Measurements from ENCODE around the gene PPIB.

Gene PPIB

DNA sequence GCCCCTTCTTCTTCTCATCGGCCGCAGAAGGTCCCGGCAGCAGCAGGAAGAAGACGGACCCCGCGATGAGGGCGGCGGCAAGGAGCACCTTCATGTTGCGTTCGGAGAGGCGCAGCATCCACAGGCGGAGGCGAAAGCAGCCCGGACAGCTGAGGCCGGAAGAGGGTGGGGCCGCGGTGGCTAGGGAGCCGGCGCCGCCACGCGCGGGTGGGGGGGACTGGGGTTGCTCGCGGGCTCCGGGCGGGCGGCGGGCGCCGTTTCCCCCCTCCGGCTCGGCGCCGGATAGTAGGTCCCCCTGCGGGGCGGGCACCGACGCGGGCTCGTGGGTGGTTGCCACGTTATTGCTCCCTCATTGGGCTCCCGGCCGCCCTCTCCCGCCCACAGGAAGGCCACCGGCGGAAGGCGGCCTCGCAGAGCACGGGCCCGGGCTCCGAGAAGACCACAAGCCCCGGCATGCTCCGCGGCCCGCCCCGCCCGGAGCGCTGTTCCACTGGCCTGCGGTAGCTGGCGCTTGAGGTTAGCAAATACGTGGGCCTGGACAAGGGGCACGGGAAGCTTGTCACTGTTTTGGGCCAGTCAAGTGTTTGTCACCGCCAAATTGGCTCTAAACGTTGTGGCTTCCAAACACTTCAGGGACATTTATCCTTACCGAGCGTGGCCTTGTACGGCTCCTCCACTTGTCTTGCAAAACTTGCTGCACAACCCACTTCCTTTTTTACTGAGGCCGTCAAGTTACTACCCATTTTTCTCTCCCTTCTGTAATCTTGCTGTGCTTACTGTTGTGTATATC is at the start of gene PPIB:
TSS of gene PPIB (minus strand) at position 154 of the 790 bp plus-strand sequence. CDS start at position 118, 36 bp downstream.
- H3K36me3 Mint-ChIP-seq (ENCODE audit: low read depth) = peaks cover 52% of the 10 kb centered on the region
- peaks cover 53% of the 10 kb centered on the region for H3K4me1 Mint-ChIP-seq (ENCODE audit: low read depth)
- peak within 1 kb of the TSS; percentile 97 for H3K27ac Mint-ChIP-seq
- H3K4me3 Mint-ChIP-seq = peak within 1 kb of the TSS; percentile 94
- H3K9me3 Mint-ChIP-seq = no peaks in the 10 kb centered on the region
- intact Hi-C loops (cut with micrococcal nuclease) = loop anchor here (5.0 kb wide), 1 partner anchor 224 kb away; the partner anchor contains the start of gene TRIP4
- no peaks in the 10 kb centered on the region for H3K27me3 Mint-ChIP-seq

- H3K27me3 Mint-ChIP-seq = no peaks in the 10 kb centered on the region
- H3K4me3 Mint-ChIP-seq = no peak overlapping the region
- no peak overlapping the region for H3K27ac Mint-ChIP-seq
- H3K4me1 Mint-ChIP-seq (ENCODE audit: low read depth) = no peaks in the 10 kb centered on the region
- intact Hi-C loops (cut with micrococcal nuclease) = no loop called here
- H3K9me3 Mint-ChIP-seq = no peaks in the 10 kb centered on the region
- peaks cover 57% of the 10 kb centered on the region for H3K36me3 Mint-ChIP-seq (ENCODE audit: low read depth)
Measured at GRCh38 chr15:64211696-64212095, 48.9 kb upstream of the PPIB start.

- H3K4me1 Mint-ChIP-seq (ENCODE audit: low read depth) = no peaks in the 10 kb centered on the region
- no peaks in the 10 kb centered on the region for H3K9me3 Mint-ChIP-seq
- no peak overlapping the region for H3K27ac Mint-ChIP-seq
- intact Hi-C loops (cut with micrococcal nuclease) = no loop called here
- H3K36me3 Mint-ChIP-seq (ENCODE audit: low read depth) = peaks cover 56% of the 10 kb centered on the region
- H3K4me3 Mint-ChIP-seq = no peak overlapping the region
- H3K27me3 Mint-ChIP-seq = no peaks in the 10 kb centered on the region
Measured at GRCh38 chr15:64210371-64210770, 47.5 kb upstream of the PPIB start.

GRCh38 chr15:64209680-64210334 is 47.0 kb upstream of the PPIB start:
- Mint-ChIP-seq H3K4me3 (no peak overlapping the region), H3K27ac (no peak overlapping the region), H3K4me1 (ENCODE audit: low read depth) (no peaks in the 10 kb centered on the region), H3K36me3 (ENCODE audit: low read depth) (peaks cover 59% of the 10 kb centered on the region), H3K27me3 (no peaks in the 10 kb centered on the region), H3K9me3 (no peaks in the 10 kb centered on the region)
- intact Hi-C loops (cut with micrococcal nuclease) = loop anchor here (10.0 kb wide), 1 partner anchor 145 kb away; the partner anchor contains the start of gene CSNK1G1

DNA sequence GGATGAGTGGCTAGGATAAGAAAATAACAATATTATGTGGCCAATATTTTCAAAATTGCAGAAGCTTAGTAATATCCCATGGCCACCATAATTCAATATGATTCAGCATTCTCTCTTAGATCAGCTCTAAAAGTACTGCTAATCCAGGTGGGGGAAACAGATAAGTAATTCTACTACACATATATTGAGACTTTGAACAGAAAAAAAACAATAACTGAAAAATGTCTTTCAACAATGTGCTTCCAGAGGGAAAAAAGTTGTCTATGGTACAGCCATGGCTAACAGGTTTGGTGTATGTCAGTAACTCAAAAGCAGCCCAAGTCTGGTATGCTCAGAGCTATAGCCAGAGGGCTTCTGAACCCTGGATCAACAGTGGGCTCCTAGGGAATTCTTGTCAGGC is 42.4 kb upstream of the PPIB start:
- Mint-ChIP-seq H3K4me3 (no peak overlapping the region), H3K9me3 (no peaks in the 10 kb centered on the region), H3K36me3 (ENCODE audit: low read depth) (peaks cover 84% of the 10 kb centered on the region), H3K27me3 (no peaks in the 10 kb centered on the region), H3K27ac (no peak overlapping the region), H3K4me1 (ENCODE audit: low read depth) (no peaks in the 10 kb centered on the region)
- intact Hi-C loops (cut with micrococcal nuclease) = loop anchor here (10.0 kb wide), 1 partner anchor 150 kb away; the partner anchor contains the start of gene CSNK1G1

GRCh38 chr15:64197425-64197824 is 34.6 kb upstream of the PPIB start:
- H3K4me1 Mint-ChIP-seq (ENCODE audit: low read depth) = no peaks in the 10 kb centered on the region
- H3K9me3 Mint-ChIP-seq = no peaks in the 10 kb centered on the region
- H3K27ac Mint-ChIP-seq = no peak overlapping the region
- H3K27me3 Mint-ChIP-seq = no peaks in the 10 kb centered on the region
- H3K36me3 Mint-ChIP-seq (ENCODE audit: low read depth) = peaks cover 91% of the 10 kb centered on the region
- intact Hi-C loops (cut with micrococcal nuclease) = no loop called here
- no peak overlapping the region for H3K4me3 Mint-ChIP-seq

- Mint-ChIP-seq H3K27me3 (no peaks in the 10 kb centered on the region), H3K4me3 (no peak overlapping the region), H3K4me1 (ENCODE audit: low read depth) (no peaks in the 10 kb centered on the region), H3K9me3 (no peaks in the 10 kb centered on the region), H3K27ac (no peak overlapping the region), H3K36me3 (ENCODE audit: low read depth) (peaks cover 73% of the 10 kb centered on the region)
- intact Hi-C loops (cut with micrococcal nuclease) = no loop called here
Measured at GRCh38 chr15:64193971-64194370, 31.1 kb upstream of the PPIB start.

DNA sequence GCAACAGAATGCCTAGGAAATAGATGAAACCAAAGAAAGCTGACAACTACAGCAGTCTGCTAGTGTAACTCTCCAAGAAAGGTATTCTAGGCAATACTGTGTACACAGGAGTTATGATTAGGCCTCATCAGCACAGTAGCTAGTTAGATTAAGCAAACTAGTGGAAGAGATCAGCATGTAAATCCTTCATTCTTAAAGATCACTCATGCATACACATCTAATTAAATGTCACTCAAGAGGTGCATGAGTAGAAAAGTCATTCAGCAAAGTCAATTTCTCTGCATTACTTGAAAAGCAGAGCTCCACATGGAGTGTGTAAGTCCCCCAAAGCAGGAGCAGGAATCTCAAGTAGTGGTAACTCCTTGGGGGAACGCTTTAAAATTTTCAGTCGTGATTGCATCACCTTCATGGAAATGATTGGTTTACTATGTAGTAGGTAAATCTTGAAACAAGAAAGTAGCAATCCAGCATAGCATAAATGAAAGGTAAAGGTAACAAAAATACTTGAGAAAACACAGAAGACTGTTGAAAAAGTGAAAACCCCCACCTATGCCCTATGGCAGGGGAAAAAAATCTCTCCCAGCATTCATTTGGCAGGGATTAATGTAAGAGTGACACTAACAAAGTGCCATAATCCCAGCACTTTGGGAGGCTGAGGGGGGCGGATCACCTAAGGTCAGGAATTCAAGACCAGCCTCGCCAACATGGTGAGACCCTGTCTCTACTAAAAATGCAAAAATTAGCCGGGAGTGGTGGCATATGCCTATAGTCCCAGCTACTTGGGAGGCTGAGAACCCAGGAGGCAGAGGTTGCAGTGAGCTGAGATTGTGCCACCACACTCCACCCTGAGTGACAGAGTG is 29.4 kb upstream of the PPIB start:
- Mint-ChIP-seq H3K36me3 (ENCODE audit: low read depth) (peaks cover 73% of the 10 kb centered on the region), H3K27ac (no peak overlapping the region), H3K4me1 (ENCODE audit: low read depth) (no peaks in the 10 kb centered on the region), H3K27me3 (no peaks in the 10 kb centered on the region), H3K4me3 (no peak overlapping the region), H3K9me3 (no peaks in the 10 kb centered on the region)
- intact Hi-C loops (cut with micrococcal nuclease) = no loop called here

GRCh38 chr15:64187396-64188191 is 24.8 kb upstream of the PPIB start:
- Mint-ChIP-seq H3K4me1 (ENCODE audit: low read depth) (no peaks in the 10 kb centered on the region), H3K27ac (no peak overlapping the region), H3K27me3 (no peaks in the 10 kb centered on the region), H3K4me3 (no peak overlapping the region), H3K36me3 (ENCODE audit: low read depth) (peaks cover 53% of the 10 kb centered on the region), H3K9me3 (no peaks in the 10 kb centered on the region)
- intact Hi-C loops (cut with micrococcal nuclease) = no loop called here

DNA sequence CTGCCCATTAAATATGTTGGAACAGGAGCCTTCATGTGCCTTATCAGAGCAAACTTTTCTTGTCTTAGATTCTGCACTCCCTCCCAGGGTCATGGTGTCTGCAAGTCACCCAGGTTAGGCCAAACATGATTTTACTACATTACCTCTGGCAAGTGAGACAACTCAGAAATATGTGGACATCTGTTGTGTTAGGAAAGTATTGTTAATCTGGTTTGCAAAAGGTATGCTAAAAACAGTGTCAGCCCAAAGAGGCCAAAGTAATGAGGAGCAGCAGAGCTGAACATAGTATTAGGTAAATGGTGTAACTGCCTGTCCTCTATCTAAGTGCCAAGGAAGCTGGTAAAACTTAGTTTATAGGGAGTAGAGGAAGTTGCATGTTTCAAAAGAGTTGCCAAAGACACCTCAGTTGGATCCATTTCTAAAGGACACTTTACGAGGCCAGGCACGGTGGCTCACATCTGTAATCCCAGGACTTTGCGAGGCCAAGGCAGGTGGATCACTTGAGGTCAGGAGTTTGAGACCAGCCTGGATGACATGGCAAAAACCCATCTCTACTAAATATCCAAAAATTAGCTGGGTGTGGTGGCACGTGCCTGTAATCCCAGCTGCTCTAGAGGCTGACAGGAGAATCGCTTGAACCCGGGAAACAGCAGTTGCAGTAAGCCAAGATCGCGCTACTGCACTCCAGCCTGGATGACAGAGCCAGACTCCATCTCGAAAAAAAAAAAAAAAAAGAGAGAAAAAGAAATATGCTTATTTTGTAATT is 22.5 kb upstream of the PPIB start:
- Mint-ChIP-seq H3K27me3 (no peaks in the 10 kb centered on the region), H3K4me3 (no peak overlapping the region), H3K36me3 (ENCODE audit: low read depth) (peaks cover 47% of the 10 kb centered on the region), H3K9me3 (no peaks in the 10 kb centered on the region), H3K4me1 (ENCODE audit: low read depth) (peaks cover 9% of the 10 kb centered on the region), H3K27ac (no peak overlapping the region)
- intact Hi-C loops (cut with micrococcal nuclease) = no loop called here

DNA sequence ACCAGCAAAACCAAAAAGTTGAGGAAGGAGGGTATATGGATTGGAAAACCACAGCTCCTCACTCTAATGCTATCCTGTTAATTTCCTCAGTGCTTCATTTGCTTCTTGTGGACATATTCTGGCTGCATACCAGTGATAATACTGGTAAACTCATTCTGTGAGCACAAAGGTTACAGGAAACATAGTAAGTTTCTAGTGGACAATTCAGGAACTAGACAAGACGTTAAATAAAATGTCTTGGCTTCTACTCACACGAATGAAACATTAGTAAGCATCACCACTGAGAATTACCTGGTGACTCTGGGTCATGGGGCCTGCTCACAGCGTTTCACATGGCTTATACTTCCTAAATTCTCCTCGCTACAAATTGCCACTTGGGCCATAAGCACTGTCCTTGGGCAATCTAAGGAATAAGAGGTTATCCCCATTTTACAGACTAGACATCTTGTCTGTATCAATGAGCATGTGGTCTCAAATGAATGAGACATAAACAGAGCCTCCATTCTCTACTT is 20.1 kb upstream of the PPIB start:
- intact Hi-C loops (cut with micrococcal nuclease) = no loop called here
- Mint-ChIP-seq H3K27ac (no peak overlapping the region), H3K4me1 (ENCODE audit: low read depth) (peaks cover 9% of the 10 kb centered on the region), H3K27me3 (no peaks in the 10 kb centered on the region), H3K4me3 (no peak overlapping the region), H3K9me3 (no peaks in the 10 kb centered on the region), H3K36me3 (ENCODE audit: low read depth) (peaks cover 51% of the 10 kb centered on the region)

GRCh38 chr15:64180235-64180824 is 17.5 kb upstream of the PPIB start:
- Mint-ChIP-seq H3K27ac (no peak overlapping the region), H3K9me3 (no peaks in the 10 kb centered on the region), H3K4me3 (no peak overlapping the region), H3K27me3 (no peaks in the 10 kb centered on the region), H3K36me3 (ENCODE audit: low read depth) (peaks cover 46% of the 10 kb centered on the region), H3K4me1 (ENCODE audit: low read depth) (peaks cover 9% of the 10 kb centered on the region)
- intact Hi-C loops (cut with micrococcal nuclease) = no loop called here

All from dendritic cell treated with granulocyte-macrophage colony-stimulating factor and Interleukin-4, amounts not matched to agents 40 ng/mL and 50 ng/mL, for 4 days (primary cell).